GM23338 (cell line): ENCODE data around the gene CYP21A2. TPM values are rescaled to one million over a fixed set of nuclear protein-coding genes. Genes with fewer than 3 reads are reported as not detected.

Experiments
- ATAC-seq: fragments of 200-7000 bp; cut with Tn5 transposase; 3 replicates; pipeline ENCODE4 v1.9.1; 2020
- DNase-seq: peaks from one replicate; pipeline ENCODE4 v3.0.0-alpha.2; 2015; ENCODE audit warnings: low spot score
- H2AFZ ChIP-seq: fragments of 200-600 bp; sonication (generic); 2 replicates; pipeline ENCODE4 v1.8.0; 2016; ENCODE audit warnings: antibody characterized with exemption, mild to moderate bottlenecking, moderate library complexity
- H3F3A ChIP-seq: fragments of 200-600 bp; sonication (generic); replicated peaks from 2 replicates; pipeline ENCODE4 v1.8.0; 2017; ENCODE audit warnings: antibody characterized with exemption, mixed run types, low read depth
- H3K27ac ChIP-seq: fragments of 200-600 bp; sonication (generic); 2 replicates; pipeline ENCODE4 v1.6.1; 2016; ENCODE audit warnings: low read depth
- H3K27me3 ChIP-seq: fragments of 200-600 bp; sonication (generic); 2 replicates; pipeline ENCODE4 v1.8.0; 2016; ENCODE audit warnings: mild to moderate bottlenecking, mixed run types, moderate library complexity; ENCODE audit not compliant: insufficient read depth
- H3K36me3 ChIP-seq: fragments of 200-600 bp; sonication (generic); 2 replicates; pipeline ENCODE4 v1.8.0; 2016; ENCODE audit warnings: mild to moderate bottlenecking; ENCODE audit not compliant: insufficient read depth
- H3K4me1 ChIP-seq: fragments of 200-600 bp; sonication (generic); 2 replicates; pipeline ENCODE4 v1.8.0; 2016; ENCODE audit warnings: mild to moderate bottlenecking, moderate library complexity; ENCODE audit not compliant: insufficient read depth
- H3K4me2 ChIP-seq: fragments of 200-600 bp; sonication (generic); 2 replicates; pipeline ENCODE4 v1.7.1; 2017; ENCODE audit warnings: mixed run types
- H3K4me3 ChIP-seq: fragments of 200-600 bp; sonication (generic); 2 replicates; pipeline ENCODE4 v1.6.1; 2016; ENCODE audit warnings: mixed run types
- H3K79me2 ChIP-seq: fragments of 200-600 bp; sonication (generic); replicated peaks from 2 replicates; pipeline ENCODE4 v1.8.0; 2017; ENCODE audit warnings: mild to moderate bottlenecking; ENCODE audit not compliant: insufficient read depth
- H3K9me2 ChIP-seq: fragments of 200-600 bp; sonication (generic); 2 replicates; pipeline ENCODE4 v1.8.0; 2017; ENCODE audit not compliant: insufficient read depth
- H4K20me1 ChIP-seq: fragments of 200-600 bp; sonication (generic); replicated peaks from 2 replicates; pipeline ENCODE4 v1.8.0; 2017; ENCODE audit warnings: mild to moderate bottlenecking; ENCODE audit not compliant: insufficient read depth
- H3K27ac Mint-ChIP-seq: 2 replicates; pipeline ENCODE4 v1.8.0; 2020; ENCODE audit warnings: inconsistent platforms, mild to moderate bottlenecking, moderate library complexity, mixed read lengths
- H3K27me3 Mint-ChIP-seq: 3 replicates; pipeline ENCODE4 v1.8.0; 2022; ENCODE audit warnings: low read depth, mild to moderate bottlenecking, moderate library complexity, mixed read lengths, inconsistent platforms; ENCODE audit not compliant: insufficient read depth, poor library complexity
- H3K36me3 Mint-ChIP-seq: 3 replicates; pipeline ENCODE4 v1.8.0; 2021; ENCODE audit warnings: low read depth, mild to moderate bottlenecking, inconsistent platforms, moderate library complexity, mixed read lengths
- H3K4me1 Mint-ChIP-seq: 3 replicates; pipeline ENCODE4 v1.8.0; 2020; ENCODE audit warnings: mild to moderate bottlenecking, inconsistent platforms, mixed read lengths
- H3K4me3 Mint-ChIP-seq: 3 replicates; pipeline ENCODE4 v1.8.0; 2021; ENCODE audit warnings: moderate library complexity, mild to moderate bottlenecking, inconsistent platforms, mixed read lengths
- H3K9me3 Mint-ChIP-seq: 3 replicates; pipeline ENCODE4 v1.8.0; 2020; ENCODE audit warnings: moderate library complexity, mild to moderate bottlenecking, inconsistent platforms, mixed read lengths
- CREB1 ChIP-seq: fragments of 250-450 bp; sonication (Bioruptor Pico); IDR thresholded peaks from 2 replicates; pipeline ENCODE4 v1.5.0; 2020; ENCODE audit warnings: low read depth, mild to moderate bottlenecking, moderate library complexity
- CTCF ChIP-seq, 2 experiments: fragments of 200-600 bp in 1 of 2; sonication (generic) in 1 of 2; conservative IDR thresholded peaks; 2 replicates each; pipeline versions ENCODE4 v1.5.1 to v1.6.1; 2016 to 2017; ENCODE audit warnings: antibody characterized with exemption in 2 of 2, low read depth in 2 of 2, mild to moderate bottlenecking in 2 of 2, moderate library complexity in 1 of 2
- ETS1 ChIP-seq: IDR thresholded peaks from 2 replicates; pipeline ENCODE4 v1.6.1; 2016; ENCODE audit warnings: antibody characterized with exemption
- EZH2 ChIP-seq: fragments of 200-600 bp; sonication (generic); IDR thresholded peaks from one replicate; pipeline ENCODE4 v1.8.0; 2017; ENCODE audit warnings: antibody characterized with exemption, mild to moderate bottlenecking, low read depth; ENCODE audit not compliant: unreplicated experiment
- EZH2phosphoT487 ChIP-seq: fragments of 200-600 bp; sonication (generic); IDR thresholded peaks from one replicate; pipeline ENCODE4 v1.8.1; 2018; ENCODE audit warnings: antibody characterized with exemption; ENCODE audit not compliant: unreplicated experiment
- JUNB ChIP-seq: IDR thresholded peaks from one replicate; pipeline ENCODE4 v1.6.1; 2016; ENCODE audit warnings: antibody characterized with exemption; ENCODE audit not compliant: unreplicated experiment
- NANOG ChIP-seq: IDR thresholded peaks from 2 replicates; pipeline ENCODE4 v1.6.1; 2016; ENCODE audit warnings: antibody characterized with exemption, borderline replicate concordance
- POLR2AphosphoS5 ChIP-seq: IDR thresholded peaks from 2 replicates; pipeline ENCODE4 v1.6.1; 2016; ENCODE audit warnings: antibody characterized with exemption, low read depth
- REST ChIP-seq: IDR thresholded peaks from one replicate; pipeline ENCODE4 v1.6.1; 2018; ENCODE audit warnings: antibody characterized with exemption; ENCODE audit not compliant: unreplicated experiment
- STAT1 ChIP-seq: IDR thresholded peaks from one replicate; pipeline ENCODE4 v1.6.1; 2016; ENCODE audit warnings: antibody characterized with exemption; ENCODE audit not compliant: unreplicated experiment
- ZNF114 ChIP-seq: fragments of 250-450 bp; sonication (Bioruptor Pico); IDR thresholded peaks from 2 replicates; pipeline ENCODE4 v1.5.0; 2020; ENCODE audit warnings: mild to moderate bottlenecking, moderate library complexity
- ZNF331 ChIP-seq: fragments of 250-450 bp; sonication (Bioruptor Pico); IDR thresholded peaks from 2 replicates; pipeline ENCODE4 v1.5.0; 2020; ENCODE audit warnings: low read depth, mild to moderate bottlenecking, moderate library complexity
- ZNF462 ChIP-seq: fragments of 250-450 bp; sonication (Bioruptor Pico); IDR thresholded peaks from 2 replicates; pipeline ENCODE4 v1.5.0; 2020; ENCODE audit warnings: mild to moderate bottlenecking, moderate library complexity
- polyA plus RNA-seq: library from polyadenylated mRNA; unstranded; fragments of >200 nt; fragmentation: Nextera tagmentation; extraction: Ambion mirVana; gene quantifications from 2 replicates; pipeline ENCODE4 v1.2.1, GENCODE V29; 2016
- total RNA-seq: library from RNA; depleted of rRNA; stranded (reverse); fragments of >200 nt; shearing (Covaris generic); gene quantifications from 2 replicates; pipeline ENCODE4 v1.2.3, GENCODE V29; 2014

CYP21A2 gene
- total and polyA plus RNA-seq, 2 experiments from 2014 or later: 0.10 TPM; not detected in 1

GRCh38 chr6:32073101-32073500 lies 34.9 kb downstream of the CYP21A2 start:
- Mint-ChIP-seq H3K9me3 (no peaks in the 10 kb centered on the region), H3K4me3 (no peak overlapping the region), H3K4me1 (peaks cover 20% of the 10 kb centered on the region), H3K27ac (peak overlapping the region; percentile 28; the same call in 1 of the 2 replicates), H3K36me3 (no peaks in the 10 kb centered on the region; the same call in 2 of the 3 replicates), H3K27me3 (peaks cover 13% of the 10 kb centered on the region)
- Histone ChIP-seq H3K4me3 (no peak overlapping the region), H3K9me2 (no peaks in the 10 kb centered on the region), H3K4me2 (no peak overlapping the region), H3K27ac (no peak overlapping the region), H3K4me1 (no peaks in the 10 kb centered on the region; the same call in 1 of the 2 replicates), H3K36me3 (no peaks in the 10 kb centered on the region), H4K20me1 (no peaks in the 10 kb centered on the region), H2AFZ (no peak overlapping the region), H3F3A (no peaks in the 10 kb centered on the region), H3K27me3 (no peaks in the 10 kb centered on the region), H3K79me2 (no peaks in the 10 kb centered on the region)
- DNase-seq: no peak
- ATAC-seq: peak; percentile 27
- TF ChIP-seq ETS1: no peak
- no peak for TF ChIP-seq ZNF114 (CRISPR knock-in tag)
- TF ChIP-seq EZH2phosphoT487: no peak
- TF ChIP-seq STAT1: no peak
- TF ChIP-seq REST: no peak
- no peak for TF ChIP-seq ZNF462 (CRISPR knock-in tag)
- no peak for TF ChIP-seq CTCF (conservative IDR thresholded peaks at IDR 0.05; ENCODE audit: low read depth in 2 of 2)
- no peak for TF ChIP-seq JUNB
- no peak for TF ChIP-seq ZNF331 (CRISPR knock-in tag)
- no peak for TF ChIP-seq NANOG
- no peak for TF ChIP-seq EZH2
- no peak for TF ChIP-seq POLR2AphosphoS5
- TF ChIP-seq CREB1: no peak
